Muscle of leg (tissue), 11 donors: Measurements from ENCODE around the gene SH3BP4. TPM values are rescaled to one million over a fixed set of nuclear protein-coding genes. Genes with fewer than 3 reads are reported as not detected.

ENCODE experiments used
- DNase-seq: peaks from one replicate; pipeline ENCODE4 v3.0.0; 2013
- H3K27ac ChIP-seq: one replicate; pipeline ENCODE4 v1.5.1; 2013; ENCODE audit warnings: mild to moderate bottlenecking, low read length, control low read depth
- H3K27me3 ChIP-seq: one replicate; pipeline ENCODE4 v1.6.1; 2013; ENCODE audit warnings: low read length; ENCODE audit not compliant: control insufficient read depth, insufficient read depth
- H3K36me3 ChIP-seq: one replicate; pipeline ENCODE4 v1.6.1; 2013; ENCODE audit warnings: low read length; ENCODE audit not compliant: control insufficient read depth, insufficient read depth
- H3K4me1 ChIP-seq: one replicate; pipeline ENCODE4 v1.6.1; 2013; ENCODE audit warnings: low read length; ENCODE audit not compliant: control insufficient read depth, insufficient read depth
- H3K4me3 ChIP-seq: one replicate; pipeline ENCODE4 v1.5.1; 2013; ENCODE audit warnings: low read length, control low read depth
- H3K9me3 ChIP-seq: replicated peaks from 2 replicates; pipeline ENCODE4 v1.6.1; 2013; ENCODE audit warnings: low read depth, low read length; ENCODE audit not compliant: control insufficient read depth
- WGBS: methylation state at CpG from one replicate; pipeline ENCODE4 v1.1.5; 2013; ENCODE audit warnings: missing lambda C conversion rate; ENCODE audit not compliant: insufficient coverage; 5-methylcytosine and 5-hydroxymethylcytosine counted together
- polyA plus RNA-seq, 8 donors: library from polyadenylated mRNA; unstranded; fragments of 120-200 nt; gene quantifications; one replicate each; pipeline versions ENCODE4 v1.2.1 to v1.2.3, GENCODE V29; 2013; ENCODE audit warnings: inconsistent platforms in 1 of 8, low replicate concordance in 1 of 8; ENCODE audit not compliant: insufficient read length in 8 of 8, insufficient read depth in 1 of 8
- total RNA-seq: library from RNA; stranded (reverse); fragments of 120-200 nt; gene quantifications from one replicate; pipeline ENCODE4 v1.2.4, GENCODE V29; 2013

SH3BP4 gene
- total and polyA plus RNA-seq, 9 donors: 10.2 to 20.4 (median 14.8) TPM

DNA sequence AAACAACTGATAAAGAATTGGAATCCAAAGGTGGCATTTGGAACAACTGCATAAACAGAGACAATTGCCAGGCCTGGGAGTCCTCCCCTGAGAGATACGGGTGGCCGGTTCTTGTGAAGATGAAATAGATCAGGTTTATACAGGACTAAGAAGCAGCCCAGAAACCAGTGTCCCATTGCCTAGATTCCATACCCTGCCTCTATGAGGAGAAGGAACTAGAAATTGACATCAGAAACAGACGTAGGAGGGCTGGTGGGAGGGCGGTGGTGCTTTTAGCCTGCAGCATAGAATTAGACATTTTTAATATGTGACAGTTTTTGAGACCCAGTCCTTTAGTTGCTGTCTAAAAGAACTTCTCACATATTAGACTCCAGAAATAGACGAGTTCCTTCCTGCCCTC, 11.8 kb upstream of the SH3BP4 start:
- H3K36me3 ChIP-seq: no peaks in the 10 kb centered on the region
- H3K4me3 ChIP-seq: no peak overlapping the region
- DNase-seq: no peak
- no peaks in the 10 kb centered on the region for H3K4me1 ChIP-seq
- H3K9me3 ChIP-seq: no peaks in the 10 kb centered on the region
- H3K27me3 ChIP-seq: peaks cover 8% of the 10 kb centered on the region
- no peak overlapping the region for H3K27ac ChIP-seq
- no CpG with 5 or more reads among the region's 5 CpGs for WGBS

DNA sequence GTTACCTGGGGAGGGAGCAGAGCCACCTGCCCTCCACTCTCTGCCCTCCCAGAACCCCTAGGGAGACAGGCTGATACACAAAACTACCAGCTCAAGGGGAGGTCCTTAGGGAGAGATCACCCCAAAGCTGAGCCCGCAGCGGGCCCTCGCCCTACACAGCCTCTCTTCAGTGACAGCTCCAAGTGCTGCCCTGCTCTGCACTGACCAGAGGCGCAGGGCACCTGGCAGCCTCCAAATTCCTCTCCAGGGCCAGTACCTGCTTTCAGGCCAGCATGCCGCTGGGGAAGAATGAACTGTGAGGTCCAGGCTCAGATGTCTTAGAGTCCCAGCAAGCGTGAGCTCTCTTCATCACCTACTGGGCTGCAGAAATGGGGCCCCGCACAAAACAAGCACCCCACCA, 11.3 kb upstream of the SH3BP4 start:
- Histone ChIP-seq H3K36me3 (no peaks in the 10 kb centered on the region), H3K4me3 (no peak overlapping the region), H3K27ac (no peak overlapping the region), H3K27me3 (peaks cover 8% of the 10 kb centered on the region), H3K4me1 (no peaks in the 10 kb centered on the region), H3K9me3 (no peaks in the 10 kb centered on the region)
- 76% methylated on average over 7 of the region's 7 CpGs for WGBS
- DNase-seq: no peak

DNA sequence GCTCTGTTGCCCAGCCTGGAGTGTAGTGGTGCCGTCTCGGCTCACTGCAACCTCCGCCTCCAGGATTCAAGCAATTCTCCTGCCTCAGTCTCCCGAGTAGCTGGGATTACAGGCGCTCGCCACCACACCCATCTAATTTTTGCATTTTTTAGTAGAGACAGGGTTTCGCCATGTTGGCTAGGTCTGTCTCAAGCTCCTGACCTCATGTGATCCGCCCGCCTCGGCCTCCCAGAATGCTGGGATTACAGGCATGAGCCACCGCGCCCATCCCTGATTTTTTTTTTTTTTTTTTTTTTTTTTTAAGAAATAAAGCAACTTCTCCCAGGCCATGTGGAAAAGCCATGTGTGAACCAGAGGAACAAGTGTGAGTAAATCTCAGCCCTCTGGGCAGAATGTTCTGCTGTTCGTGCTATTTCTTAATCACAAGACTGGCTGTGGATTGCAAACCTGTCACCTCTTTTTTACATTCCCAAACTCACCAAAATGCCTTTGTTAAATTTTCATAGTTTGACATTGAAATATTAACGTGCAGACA, 6.4 kb upstream of the SH3BP4 start:
- H3K9me3 ChIP-seq: no peaks in the 10 kb centered on the region
- no peak overlapping the region for H3K4me3 ChIP-seq
- H3K27me3 ChIP-seq: peaks cover 8% of the 10 kb centered on the region
- WGBS: 68% methylated on average over 5 of the region's 14 CpGs
- H3K27ac ChIP-seq: no peak overlapping the region
- DNase-seq: no peak
- H3K4me1 ChIP-seq: peaks cover 2% of the 10 kb centered on the region
- H3K36me3 ChIP-seq: no peaks in the 10 kb centered on the region

DNA sequence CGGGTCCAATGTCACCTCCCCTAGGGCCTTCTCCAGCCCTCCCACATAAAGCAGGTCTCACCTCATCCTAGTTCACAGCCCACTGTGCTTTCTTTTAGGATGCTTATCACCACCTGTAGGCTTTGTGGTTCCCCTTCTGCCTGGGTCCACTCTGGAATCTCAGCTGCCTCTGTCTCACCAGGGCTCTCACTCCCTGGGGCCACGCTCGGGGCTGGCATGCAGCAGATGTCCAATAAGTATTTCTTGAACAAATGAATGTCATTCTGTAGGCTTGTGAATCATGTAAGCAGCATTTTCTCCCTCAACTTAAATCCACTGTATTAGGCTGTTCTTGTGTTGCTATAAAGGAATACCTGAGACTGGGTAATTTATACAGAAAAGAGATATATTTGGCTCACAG, 4.3 kb upstream of the SH3BP4 start:
- peaks cover 12% of the 10 kb centered on the region for H3K4me1 ChIP-seq
- no peak overlapping the region for H3K4me3 ChIP-seq
- WGBS: 70% methylated on average over 1 of the region's 3 CpGs

DNA sequence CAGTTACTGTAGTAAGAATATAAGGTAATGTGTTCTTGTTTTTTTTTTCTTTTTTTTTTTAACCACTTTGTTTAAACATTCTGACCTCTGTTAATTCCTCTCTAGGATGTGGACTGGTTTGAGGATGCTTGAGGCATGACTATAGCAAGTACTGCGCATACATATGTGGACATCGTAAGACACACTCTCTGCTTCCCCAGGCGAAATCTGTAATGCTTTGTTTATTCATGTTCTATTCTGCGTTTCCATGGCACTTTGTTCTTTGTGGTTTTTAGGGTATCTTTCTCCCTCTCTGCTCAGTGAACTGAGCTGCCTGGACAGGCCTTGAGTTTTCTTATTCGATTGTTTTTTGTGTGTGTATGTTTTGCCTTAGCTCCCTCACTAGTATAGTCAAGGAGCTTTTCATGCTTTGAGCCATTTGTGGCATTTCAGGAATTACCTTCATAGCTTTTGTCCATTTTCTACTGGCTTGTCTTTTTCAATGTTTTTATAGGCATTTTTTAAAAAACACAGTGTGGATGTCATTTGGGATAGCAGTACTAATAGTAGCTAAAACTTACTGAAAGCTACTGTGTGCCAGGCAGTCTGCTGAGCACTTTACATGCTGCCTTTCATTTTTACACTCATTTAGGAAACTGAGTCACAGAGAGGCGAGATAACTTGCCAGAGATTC, 1.9 kb upstream of the SH3BP4 start:
- H3K4me1 ChIP-seq: peaks cover 32% of the 10 kb centered on the region
- H3K27me3 ChIP-seq: peaks cover 34% of the 10 kb centered on the region
- no peaks in the 10 kb centered on the region for H3K9me3 ChIP-seq
- no peak overlapping the region for H3K4me3 ChIP-seq
- peak; percentile 59 for DNase-seq
- no peak overlapping the region for H3K27ac ChIP-seq
- H3K36me3 ChIP-seq: no peaks in the 10 kb centered on the region
- 70% methylated on average over 5 of the region's 6 CpGs for WGBS

More for the DNA sequence above, 4.3 kb upstream of the SH3BP4 start:
- no peak overlapping the region for H3K27ac ChIP-seq
- DNase-seq: no peak
- no peaks in the 10 kb centered on the region for H3K9me3 ChIP-seq
- no peaks in the 10 kb centered on the region for H3K36me3 ChIP-seq
- peaks cover 17% of the 10 kb centered on the region for H3K27me3 ChIP-seq

DNA sequence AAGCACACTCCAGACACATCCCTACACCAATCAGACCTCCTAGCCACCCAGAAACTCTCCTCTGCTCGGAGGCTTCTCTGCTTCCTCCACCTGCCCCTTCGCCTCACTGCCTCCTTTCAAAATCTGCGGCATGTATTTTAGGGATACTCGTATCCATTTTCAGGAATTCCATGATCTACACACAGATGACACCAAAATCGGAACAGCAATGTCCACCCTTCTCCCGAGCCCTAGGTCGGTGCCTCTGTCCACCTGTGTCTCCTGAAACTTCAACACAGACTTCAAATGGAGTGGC, 1.4 kb upstream of the SH3BP4 start:
- H3K27me3 ChIP-seq: peaks cover 39% of the 10 kb centered on the region
- no peak overlapping the region for H3K4me3 ChIP-seq
- H3K27ac ChIP-seq: no peak overlapping the region
- DNase-seq: no peak
- WGBS: 63% methylated on average over 3 of the region's 7 CpGs
- H3K9me3 ChIP-seq: no peaks in the 10 kb centered on the region
- peaks cover 37% of the 10 kb centered on the region for H3K4me1 ChIP-seq
- no peaks in the 10 kb centered on the region for H3K36me3 ChIP-seq

DNA sequence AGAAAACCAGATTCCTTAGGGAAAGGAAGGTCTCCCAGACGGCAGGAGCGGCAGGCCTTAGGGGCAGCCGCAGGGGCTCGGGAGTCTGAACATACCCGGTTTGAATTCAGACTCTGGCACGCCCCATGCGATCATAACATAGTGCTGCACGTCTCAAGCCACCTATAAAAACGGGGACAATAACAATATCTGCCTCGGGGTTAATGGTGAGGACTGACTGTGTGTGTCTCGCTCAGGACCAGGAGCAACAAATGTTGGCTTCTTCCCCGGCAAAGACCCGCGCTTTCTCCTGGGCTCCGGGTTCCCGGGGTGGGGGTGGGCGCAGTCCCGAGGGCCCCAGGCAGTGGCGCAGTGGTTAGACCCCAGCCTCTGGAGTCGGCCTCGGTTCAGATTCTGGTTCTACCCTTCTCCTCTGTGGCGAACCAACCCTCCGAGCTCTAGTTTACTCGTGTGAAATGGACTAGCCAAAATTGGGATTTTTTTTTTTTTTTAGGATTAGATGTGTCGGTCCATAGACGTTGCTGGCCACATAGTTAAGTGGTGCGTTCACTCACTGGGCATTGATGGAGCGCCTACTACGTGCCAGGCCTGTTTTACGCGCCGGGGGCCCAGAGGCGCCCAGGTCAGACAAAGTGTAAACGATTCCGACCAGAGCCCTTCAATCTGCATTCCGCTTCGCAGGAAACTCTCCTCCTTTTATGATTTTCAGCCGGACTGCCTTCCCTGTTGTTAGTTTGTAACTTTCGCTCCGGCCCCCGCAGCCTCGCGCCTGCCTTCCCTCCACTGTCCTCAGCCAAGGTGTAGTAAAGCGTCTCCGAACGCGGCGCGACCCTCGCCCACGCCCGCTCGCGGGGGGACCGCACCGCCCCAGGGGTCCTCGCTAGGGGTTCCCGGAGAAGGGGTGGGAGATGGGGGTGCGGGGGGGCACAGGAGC, 820 bp upstream of the SH3BP4 start:
- 4% methylated on average over 37 of the region's 59 CpGs for WGBS
- H3K4me3 ChIP-seq: peak overlapping the region; percentile 65
- no peaks in the 10 kb centered on the region for H3K36me3 ChIP-seq
- H3K27ac ChIP-seq: peak overlapping the region; percentile 65
- H3K9me3 ChIP-seq: no peaks in the 10 kb centered on the region
- peaks cover 37% of the 10 kb centered on the region for H3K4me1 ChIP-seq
- H3K27me3 ChIP-seq: peaks cover 43% of the 10 kb centered on the region
- peak; percentile 62 for DNase-seq

DNA sequence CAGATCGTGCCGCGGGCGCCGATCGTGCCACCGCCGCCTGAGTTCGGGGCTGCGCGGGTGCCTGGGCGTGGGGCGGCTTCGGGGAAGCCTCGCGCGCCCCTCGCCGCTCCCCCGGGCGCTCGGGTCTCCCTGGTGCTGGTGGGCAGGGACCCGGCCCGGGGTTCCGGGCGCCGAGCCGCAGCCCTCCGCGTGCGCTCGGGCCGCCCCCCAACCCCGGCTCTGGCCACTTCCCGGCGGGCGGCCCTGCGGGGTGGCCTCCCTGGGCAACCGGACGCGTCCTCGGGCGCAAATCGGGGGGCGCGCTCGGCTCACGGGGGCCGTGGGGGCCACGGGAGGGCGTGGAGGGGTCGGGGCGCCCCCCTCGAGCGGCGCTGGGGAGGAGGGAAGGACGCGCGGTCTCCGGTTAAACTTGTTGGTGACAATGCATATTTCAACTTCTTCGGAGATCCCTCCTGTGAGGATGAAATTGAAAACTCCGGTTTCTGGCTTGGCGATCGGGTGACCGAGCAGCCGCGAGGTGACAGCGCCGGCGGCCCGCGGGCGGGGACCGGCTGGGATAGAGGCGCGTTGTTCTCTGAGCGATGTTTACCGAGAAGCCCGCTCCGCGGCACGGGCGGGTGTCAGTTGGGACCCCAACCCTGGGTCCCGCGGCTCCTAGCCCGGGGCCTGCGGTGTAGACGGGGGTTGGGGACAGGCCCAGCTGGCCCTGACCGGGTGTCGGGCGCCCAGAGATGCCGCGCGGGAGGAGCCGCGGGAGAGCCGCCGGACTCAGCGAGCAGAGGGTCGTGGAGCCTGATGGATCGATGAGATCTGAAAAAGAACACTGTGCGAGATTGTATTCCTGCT, 676 bp downstream of the SH3BP4 start:
- no peaks in the 10 kb centered on the region for H3K9me3 ChIP-seq
- peaks cover 44% of the 10 kb centered on the region for H3K27me3 ChIP-seq
- H3K36me3 ChIP-seq: no peaks in the 10 kb centered on the region
- peaks cover 46% of the 10 kb centered on the region for H3K4me1 ChIP-seq
- peak overlapping the region; percentile 70 for H3K4me3 ChIP-seq
- peak; percentile 53 for DNase-seq
- under 1% methylated on average over 94 of the region's 102 CpGs for WGBS
- peak overlapping the region; percentile 59 for H3K27ac ChIP-seq

DNA sequence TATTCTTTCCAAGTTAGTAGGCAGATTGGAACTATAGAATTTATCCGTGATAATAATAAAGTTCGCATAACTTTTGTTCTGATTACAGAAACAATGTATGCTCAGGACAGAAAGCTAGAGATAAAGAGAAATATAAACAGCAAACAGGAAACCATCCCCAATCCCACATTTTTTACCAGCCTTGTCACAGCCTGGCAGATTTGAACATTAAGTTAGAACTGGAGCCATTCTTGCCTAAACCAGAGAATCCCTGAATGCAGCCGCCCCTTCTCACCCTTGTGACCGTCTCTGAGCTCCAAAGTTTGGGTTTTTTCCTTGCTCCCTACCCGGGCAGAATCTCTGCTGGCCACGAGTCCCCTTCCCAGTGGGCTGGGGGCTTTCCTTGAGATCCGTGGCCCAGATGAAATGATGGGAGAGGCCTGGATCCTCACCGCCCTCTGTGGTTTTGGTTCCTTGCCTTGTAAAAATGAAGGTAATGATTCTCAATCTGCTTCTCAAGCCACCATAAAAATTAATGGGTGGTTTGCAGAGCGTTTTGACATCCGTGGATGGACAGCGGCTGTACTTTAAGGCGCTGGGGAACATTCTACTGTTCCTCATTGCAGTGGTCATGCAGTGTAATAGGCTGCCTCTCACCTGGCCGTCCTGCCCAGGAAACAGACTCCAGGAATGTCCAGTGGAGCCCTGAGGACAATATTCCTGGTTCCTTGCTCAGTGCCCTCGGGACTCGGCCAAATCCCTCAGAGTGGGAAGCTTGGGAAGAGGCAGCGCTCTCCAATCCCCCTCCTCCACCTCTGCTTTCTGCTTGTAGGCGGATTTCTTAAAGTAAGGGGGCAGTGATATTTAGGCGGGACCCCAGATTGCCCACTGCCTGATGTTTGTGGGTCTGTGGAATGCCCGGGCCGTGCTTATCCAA, 1.6 kb downstream of the SH3BP4 start:
- WGBS: 45% methylated on average over 11 of the region's 20 CpGs
- H3K36me3 ChIP-seq: no peaks in the 10 kb centered on the region
- H3K27ac ChIP-seq: peak overlapping the region; percentile 59
- peak; percentile 33 for DNase-seq
- peaks cover 44% of the 10 kb centered on the region for H3K27me3 ChIP-seq
- peak overlapping the region; percentile 70 for H3K4me3 ChIP-seq
- peaks cover 50% of the 10 kb centered on the region for H3K4me1 ChIP-seq
- H3K9me3 ChIP-seq: no peaks in the 10 kb centered on the region
